Chondrocyte (in vitro differentiated cells): ENCODE measurements around the gene PLIN3. TPM values are rescaled to one million over a fixed set of nuclear protein-coding genes. Genes with fewer than 3 reads are reported as not detected.

Experiments used
- DNase-seq: peaks from one replicate; pipeline ENCODE4 v3.0.0; 2021; ENCODE audit warnings: mixed read lengths, low spot score
- H3K27ac Mint-ChIP-seq: one replicate; pipeline ENCODE4 v1.8.0; 2021; ENCODE audit warnings: mild to moderate bottlenecking, moderate library complexity, mixed read lengths; ENCODE audit not compliant: unreplicated experiment
- H3K27me3 Mint-ChIP-seq: 2 replicates; pipeline ENCODE4 v1.8.0; 2021; ENCODE audit warnings: low read depth, mixed read lengths
- H3K36me3 Mint-ChIP-seq: 2 replicates; pipeline ENCODE4 v1.8.0; 2021; ENCODE audit warnings: low read depth, mixed read lengths
- H3K4me1 Mint-ChIP-seq: 2 replicates; pipeline ENCODE4 v1.8.0; 2021; ENCODE audit warnings: low read depth, mild to moderate bottlenecking, mixed read lengths
- H3K4me3 Mint-ChIP-seq: one replicate; pipeline ENCODE4 v1.8.0; 2021; ENCODE audit warnings: mild to moderate bottlenecking, moderate library complexity, mixed read lengths; ENCODE audit not compliant: unreplicated experiment
- H3K9me3 Mint-ChIP-seq: 2 replicates; pipeline ENCODE4 v1.8.0; 2021; ENCODE audit warnings: low read depth, mixed read lengths
- CTCF ChIP-seq: fragments of 200-600 bp; sonication (generic); IDR thresholded peaks from 2 replicates; pipeline ENCODE4 v1.5.0; 2021; ENCODE audit warnings: antibody characterized with exemption, mild to moderate bottlenecking, moderate library complexity
- total RNA-seq: library from RNA; stranded (reverse); gene quantifications from 3 replicates; pipeline ENCODE4 v1.2.1, GENCODE V29; 2021

PLIN3 gene
- total RNA-seq, 1 donor from 2014 or later: 93.2 TPM

GRCh38 chr19:4817467-4818277, 49.8 kb downstream of the PLIN3 start:
- Mint-ChIP-seq H3K4me1 (peaks cover 14% of the 10 kb centered on the region), H3K36me3 (peaks cover 8% of the 10 kb centered on the region), H3K9me3 (peaks cover 2% of the 10 kb centered on the region), H3K27ac (no peak overlapping the region), H3K27me3 (no peaks in the 10 kb centered on the region), H3K4me3 (no peak overlapping the region)
- no peak for TF ChIP-seq CTCF
- no peak for DNase-seq

GRCh38 chr19:4816950-4817278, 50.6 kb downstream of the PLIN3 start:
- TF ChIP-seq CTCF: no peak
- no peaks in the 10 kb centered on the region for H3K27me3 Mint-ChIP-seq
- DNase-seq: no peak
- H3K36me3 Mint-ChIP-seq: peaks cover 8% of the 10 kb centered on the region
- H3K27ac Mint-ChIP-seq: no peak overlapping the region
- no peak overlapping the region for H3K4me3 Mint-ChIP-seq
- H3K4me1 Mint-ChIP-seq: peaks cover 21% of the 10 kb centered on the region
- peaks cover 2% of the 10 kb centered on the region for H3K9me3 Mint-ChIP-seq

- Mint-ChIP-seq H3K9me3 (peaks cover 2% of the 10 kb centered on the region), H3K4me3 (no peak overlapping the region), H3K36me3 (peaks cover 7% of the 10 kb centered on the region), H3K4me1 (peaks cover 26% of the 10 kb centered on the region), H3K27me3 (no peaks in the 10 kb centered on the region), H3K27ac (no peak overlapping the region)
- DNase-seq: no peak
- TF ChIP-seq CTCF: no peak
Measured at GRCh38 chr19:4816202-4816949, 51.1 kb downstream of the PLIN3 start.

GRCh38 chr19:4815426-4816201, 51.9 kb downstream of the PLIN3 start:
- TF ChIP-seq CTCF: no peak
- Mint-ChIP-seq H3K4me3 (peak overlapping the region; percentile 67), H3K27ac (peak overlapping the region; percentile 88)

More at GRCh38 chr19:4815426-4816201, 51.9 kb downstream of the PLIN3 start:
- Mint-ChIP-seq H3K9me3 (peaks cover 2% of the 10 kb centered on the region), H3K27me3 (no peaks in the 10 kb centered on the region), H3K36me3 (peaks cover 6% of the 10 kb centered on the region), H3K4me1 (peaks cover 28% of the 10 kb centered on the region)
- peak; percentile 94 for DNase-seq
